ENCODE measurements around the gene SNX32. TPM values are rescaled to one million over a fixed set of nuclear protein-coding genes. Genes with fewer than 3 reads are reported as not detected.
A peak's percentile ranks its signal among the peaks of the same experiment; 100 is the strongest.

Gene SNX32
- total and polyA plus RNA-seq, 9 of the 15 experiments (the other 6 are each of a cell fraction or from before 2014, with no cell fraction given) = 0.03 TPM; not detected in 7

GRCh38 chr11:65888163-65888814 is 54.5 kb downstream of the SNX32 start, which contains the start of gene FIBP (continued):
- TF ChIP-seq, protein P1, sequence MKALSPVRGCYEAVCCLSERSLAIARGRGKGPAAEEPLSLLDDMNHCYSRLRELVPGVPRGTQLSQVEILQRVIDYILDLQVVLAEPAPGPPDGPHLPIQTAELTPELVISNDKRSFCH (CRISPR knock-in tag; IDR thresholded peaks at IDR 0.05) = no peak
- TF ChIP-seq, protein P1 (tag; IDR thresholded peaks at IDR 0.05) = 0 out of 2 replicates have a peak, but pooled peaks have one; percentile 39
- TF ChIP-seq ZNF57 (CRISPR knock-in tag; IDR thresholded peaks at IDR 0.05) = no peak
- TF ChIP-seq HNRNPL (IDR thresholded peaks at IDR 0.05; ENCODE audit: low read depth, low read length) = no peak
- peak; percentile 98 for TF ChIP-seq ELF1 (tag; IDR thresholded peaks at IDR 0.05)
- TF ChIP-seq MTF1 (CRISPR knock-in tag; IDR thresholded peaks at IDR 0.05; ENCODE audit: borderline replicate concordance) = no peak
- TF ChIP-seq CSDE1 (IDR thresholded peaks at IDR 0.05) = no peak
- peak; percentile 97 for TF ChIP-seq POLR2G (IDR thresholded peaks at IDR 0.05; ENCODE audit: low read depth, low read length)
- no peak for TF ChIP-seq BMI1 (IDR thresholded peaks at IDR 0.05; ENCODE audit: low read length)
- TF ChIP-seq, protein P2, sequence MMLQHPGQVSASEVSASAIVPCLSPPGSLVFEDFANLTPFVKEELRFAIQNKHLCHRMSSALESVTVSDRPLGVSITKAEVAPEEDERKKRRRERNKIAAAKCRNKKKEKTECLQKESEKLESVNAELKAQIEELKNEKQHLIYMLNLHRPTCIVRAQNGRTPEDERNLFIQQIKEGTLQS (IDR thresholded peaks at IDR 0.05) = no peak
- TF ChIP-seq, protein P2 (CRISPR knock-in tag; conservative IDR thresholded peaks at IDR 0.05) = 0 out of 2 replicates have a peak, but pooled peaks have one; percentile 65
- no peak for TF ChIP-seq ZNF23 (CRISPR knock-in tag; IDR thresholded peaks at IDR 0.05)
- TF ChIP-seq RBM25 (IDR thresholded peaks at IDR 0.05; ENCODE audit: low read depth, low read length, severe bottlenecking) = no peak
- no peak for TF ChIP-seq RBM15 (IDR thresholded peaks at IDR 0.05; ENCODE audit: insufficient read depth, low read length)
- TF ChIP-seq FOXK2 (conservative IDR thresholded peaks at IDR 0.05 in 1 of 2, IDR thresholded peaks at IDR 0.05 in 1 of 2; ENCODE audit: low read depth in 2 of 2) = peak; percentile 91
- 0 out of 2 replicates have a peak, but pooled peaks have one; percentile 45 for TF ChIP-seq ZNF431 (CRISPR knock-in tag; IDR thresholded peaks at IDR 0.05)
- peak; percentile 62 to 85; a peak in 2 of 4 replicates for TF ChIP-seq SIN3A (IDR thresholded peaks at IDR 0.05; ENCODE audit: borderline replicate concordance in 2 of 2, control insufficient read depth in 1 of 2, low read depth in 2 of 2, low read length in 2 of 2)
- peak; percentile 91 for TF ChIP-seq FIP1L1 (IDR thresholded peaks at IDR 0.05; ENCODE audit: low read depth, low read length, poor library complexity, severe bottlenecking)
- TF ChIP-seq YY1 (IDR thresholded peaks at IDR 0.05; ENCODE audit: borderline replicate concordance in 1 of 3, control insufficient read depth in 1 of 3, extremely low read depth in 1 of 3, insufficient read depth in 3 of 3, insufficient read length in 1 of 3, insufficient replicate concordance in 2 of 3, low read depth in 1 of 3, low read length in 2 of 3) = peak; percentile 34 to 88 (median 86)
- TF ChIP-seq PHTF2 (CRISPR knock-in tag; IDR thresholded peaks at IDR 0.05) = no peak
- no peak for TF ChIP-seq ESRRB (CRISPR knock-in tag; IDR thresholded peaks at IDR 0.05; ENCODE audit: borderline replicate concordance)
- TF ChIP-seq BCOR (IDR thresholded peaks at IDR 0.05) = 0 out of 2 replicates have a peak, but pooled peaks have one; percentile 13
- peak; percentile 79 for TF ChIP-seq TAF1 (IDR thresholded peaks at IDR 0.05; ENCODE audit: control insufficient read depth, extremely low read depth, insufficient read depth, low read length, severe bottlenecking)
- TF ChIP-seq, protein P3, sequence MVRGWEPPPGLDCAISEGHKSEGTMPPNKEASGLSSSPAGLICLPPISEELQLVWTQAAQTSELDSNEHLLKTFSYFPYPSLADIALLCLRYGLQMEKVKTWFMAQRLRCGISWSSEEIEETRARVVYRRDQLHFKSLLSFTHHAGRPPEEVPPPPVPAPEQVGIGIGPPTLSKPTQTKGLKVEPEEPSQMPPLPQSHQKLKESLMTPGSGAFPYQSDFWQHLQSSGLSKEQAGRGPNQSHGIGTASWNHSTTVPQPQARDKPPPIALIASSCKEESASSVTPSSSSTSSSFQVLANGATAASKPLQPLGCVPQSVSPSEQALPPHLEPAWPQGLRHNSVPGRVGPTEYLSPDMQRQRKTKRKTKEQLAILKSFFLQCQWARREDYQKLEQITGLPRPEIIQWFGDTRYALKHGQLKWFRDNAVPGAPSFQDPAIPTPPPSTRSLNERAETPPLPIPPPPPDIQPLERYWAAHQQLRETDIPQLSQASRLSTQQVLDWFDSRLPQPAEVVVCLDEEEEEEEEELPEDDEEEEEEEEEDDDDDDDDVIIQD (CRISPR knock-in tag; IDR thresholded peaks at IDR 0.05) = no peak
